T47D (cell line): ENCODE data around the gene C11orf68.
A peak's percentile ranks its signal among the peaks of the same experiment; 100 is the strongest.

Experiments
- DNase-seq, 2 experiments: peaks; one replicate each; pipeline versions ENCODE4 v3.0.0 to v3.0.0-alpha.2; 2011 to 2012; ENCODE audit warnings: low read depth in 1 of 2, low spot score in 1 of 2
- JUND ChIP-seq: IDR thresholded peaks from 2 replicates; pipeline ENCODE4 v1.6.1; 2012; ENCODE audit warnings: low read depth
- in situ Hi-C: cut with HindIII; loops from 2 replicates; pipeline ENCODE4 v1.10.0; 2016; ENCODE audit warnings: low sequenced_read_pairs, low pct_unique_long_range_greater_than_20kb

C11orf68 gene

GRCh38 chr11:65888163-65888814 lies 30.6 kb downstream of the C11orf68 start, which contains the start of gene FIBP:
Gene FIBP (minus strand): TSS chr11:65888471. CDS start chr11:65888418, 53 bp downstream.
- no peak for TF ChIP-seq JUND
- in situ Hi-C loops = no loop called here
- peak; percentile 98 to 99 for DNase-seq

GRCh38 chr11:65887723-65888162 lies 31.1 kb downstream of the C11orf68 start:
- DNase-seq = no peak
- in situ Hi-C loops = no loop called here
- no peak for TF ChIP-seq JUND

GRCh38 chr11:65886826-65887722 lies 31.8 kb downstream of the C11orf68 start:
- in situ Hi-C loops = no loop called here
- no peak for TF ChIP-seq JUND
- no peak for DNase-seq

- in situ Hi-C loops = no loop called here
- no peak for TF ChIP-seq JUND
- DNase-seq = no peak
Measured at GRCh38 chr11:65885808-65886536, 32.9 kb downstream of the C11orf68 start.

GRCh38 chr11:65885231-65885630 lies 33.6 kb downstream of the C11orf68 start:
- TF ChIP-seq JUND = no peak
- in situ Hi-C loops = no loop called here

GRCh38 chr11:65884716-65885092 lies 34.2 kb downstream of the C11orf68 start:
- in situ Hi-C loops = no loop called here

More at GRCh38 chr11:65885231-65885630, 33.6 kb downstream of the C11orf68 start:
- no peak for DNase-seq

GRCh38 chr11:65883786-65884715 lies 34.8 kb downstream of the C11orf68 start:
- no peak for DNase-seq
- in situ Hi-C loops = no loop called here
- no peak for TF ChIP-seq JUND

More at GRCh38 chr11:65884716-65885092, 34.2 kb downstream of the C11orf68 start:
- TF ChIP-seq JUND = no peak
- DNase-seq = peak; percentile 86 to 94

- in situ Hi-C loops = no loop called here
- no peak for TF ChIP-seq JUND
- no peak for DNase-seq
Measured at GRCh38 chr11:65883058-65883761, 35.7 kb downstream of the C11orf68 start.

- in situ Hi-C loops = no loop called here
- DNase-seq = no peak
- no peak for TF ChIP-seq JUND
Measured at GRCh38 chr11:65882120-65883057, 36.5 kb downstream of the C11orf68 start.

GRCh38 chr11:65880844-65881421 lies 37.9 kb downstream of the C11orf68 start:
- in situ Hi-C loops = no loop called here
- no peak for TF ChIP-seq JUND
- DNase-seq = no peak
